Osteocyte (in vitro differentiated cells): Measurements from ENCODE around the gene HOXC12. TPM values are rescaled to one million over a fixed set of nuclear protein-coding genes. Genes with fewer than 3 reads are reported as not detected.

ENCODE experiments used
- DNase-seq: peaks from one replicate; pipeline ENCODE4 v3.0.0; 2021; ENCODE audit warnings: mixed read lengths; ENCODE audit not compliant: unreplicated experiment; ENCODE audit errors: extremely low spot score
- H3K27ac Mint-ChIP-seq: one replicate; pipeline ENCODE4 v1.8.0; 2021; ENCODE audit warnings: mild to moderate bottlenecking, mixed read lengths; ENCODE audit not compliant: unreplicated experiment
- H3K27me3 Mint-ChIP-seq: one replicate; pipeline ENCODE4 v1.8.0; 2021; ENCODE audit warnings: mixed read lengths; ENCODE audit not compliant: unreplicated experiment
- H3K36me3 Mint-ChIP-seq: one replicate; pipeline ENCODE4 v1.8.0; 2021; ENCODE audit warnings: mixed read lengths; ENCODE audit not compliant: unreplicated experiment
- H3K4me1 Mint-ChIP-seq: one replicate; pipeline ENCODE4 v1.8.0; 2021; ENCODE audit warnings: mixed read lengths; ENCODE audit not compliant: unreplicated experiment
- H3K4me3 Mint-ChIP-seq: one replicate; pipeline ENCODE4 v1.8.0; 2021; ENCODE audit warnings: mild to moderate bottlenecking, moderate library complexity, mixed read lengths; ENCODE audit not compliant: unreplicated experiment
- H3K9me3 Mint-ChIP-seq: one replicate; pipeline ENCODE4 v1.8.0; 2021; ENCODE audit warnings: mixed read lengths; ENCODE audit not compliant: unreplicated experiment
- total RNA-seq: library from RNA; stranded (reverse); gene quantifications from 2 replicates; pipeline ENCODE4 v1.2.1, GENCODE V29; 2021
- TF ChIP-seq, protein P1 (sequence below): fragments of 200-600 bp; sonication (generic); IDR thresholded peaks from 2 replicates; pipeline ENCODE4 v1.5.0; 2021; ENCODE audit warnings: antibody characterized with exemption, mild to moderate bottlenecking, moderate library complexity

Gene HOXC12
- total RNA-seq, 1 donor from 2014 or later: not detected

DNA sequence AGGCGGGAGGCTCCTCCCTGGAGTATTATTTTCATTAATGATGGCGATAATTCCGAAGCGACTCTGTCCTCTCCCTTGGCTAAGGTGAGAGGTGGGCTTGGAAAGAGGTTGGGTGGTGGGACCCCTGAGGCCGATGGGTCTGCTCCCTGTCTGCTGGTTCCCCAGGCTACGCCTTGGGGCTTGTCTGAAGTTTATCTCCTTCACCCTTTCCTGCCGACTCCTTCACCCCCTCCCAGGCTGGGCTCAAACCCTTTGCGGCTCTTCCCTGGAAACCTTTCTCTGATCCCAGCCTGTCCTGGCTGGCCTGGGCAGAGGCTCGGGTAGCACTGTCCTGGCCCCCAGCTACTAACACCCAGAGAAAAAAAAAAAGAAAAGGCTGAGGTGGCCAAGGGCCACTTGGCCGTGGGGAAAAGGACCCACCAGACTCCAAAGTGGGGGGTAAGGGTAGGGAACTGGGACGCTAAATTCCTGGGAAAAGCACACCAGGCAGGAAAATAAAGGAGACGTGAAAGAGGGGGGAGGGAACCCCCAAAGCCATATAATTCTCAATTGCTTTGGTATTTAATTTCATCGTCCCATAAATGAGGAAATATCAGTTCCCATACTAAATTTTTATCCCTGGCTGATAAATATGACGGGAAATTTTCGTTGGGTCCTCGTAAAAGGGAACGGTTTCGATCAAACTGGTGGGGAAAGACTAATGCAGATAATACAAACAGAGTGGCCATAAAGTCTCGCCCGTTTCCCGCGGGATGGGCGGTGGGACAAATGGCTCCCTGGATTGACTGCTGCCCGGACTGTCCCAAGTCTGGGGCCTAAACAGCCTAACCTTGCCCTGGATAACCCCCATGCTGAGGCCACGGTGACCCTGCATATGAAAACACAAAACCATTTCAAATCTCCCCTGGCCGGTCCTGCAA, 28.2 kb downstream of the HOXC12 start:
- Mint-ChIP-seq H3K4me1 (peaks cover 11% of the 10 kb centered on the region), H3K27ac (no peak overlapping the region), H3K4me3 (no peak overlapping the region), H3K9me3 (no peaks in the 10 kb centered on the region), H3K27me3 (peaks cover 95% of the 10 kb centered on the region), H3K36me3 (no peaks in the 10 kb centered on the region)
- TF ChIP-seq, protein P1, sequence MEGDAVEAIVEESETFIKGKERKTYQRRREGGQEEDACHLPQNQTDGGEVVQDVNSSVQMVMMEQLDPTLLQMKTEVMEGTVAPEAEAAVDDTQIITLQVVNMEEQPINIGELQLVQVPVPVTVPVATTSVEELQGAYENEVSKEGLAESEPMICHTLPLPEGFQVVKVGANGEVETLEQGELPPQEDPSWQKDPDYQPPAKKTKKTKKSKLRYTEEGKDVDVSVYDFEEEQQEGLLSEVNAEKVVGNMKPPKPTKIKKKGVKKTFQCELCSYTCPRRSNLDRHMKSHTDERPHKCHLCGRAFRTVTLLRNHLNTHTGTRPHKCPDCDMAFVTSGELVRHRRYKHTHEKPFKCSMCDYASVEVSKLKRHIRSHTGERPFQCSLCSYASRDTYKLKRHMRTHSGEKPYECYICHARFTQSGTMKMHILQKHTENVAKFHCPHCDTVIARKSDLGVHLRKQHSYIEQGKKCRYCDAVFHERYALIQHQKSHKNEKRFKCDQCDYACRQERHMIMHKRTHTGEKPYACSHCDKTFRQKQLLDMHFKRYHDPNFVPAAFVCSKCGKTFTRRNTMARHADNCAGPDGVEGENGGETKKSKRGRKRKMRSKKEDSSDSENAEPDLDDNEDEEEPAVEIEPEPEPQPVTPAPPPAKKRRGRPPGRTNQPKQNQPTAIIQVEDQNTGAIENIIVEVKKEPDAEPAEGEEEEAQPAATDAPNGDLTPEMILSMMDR: no peak
- DNase-seq: no peak

DNA sequence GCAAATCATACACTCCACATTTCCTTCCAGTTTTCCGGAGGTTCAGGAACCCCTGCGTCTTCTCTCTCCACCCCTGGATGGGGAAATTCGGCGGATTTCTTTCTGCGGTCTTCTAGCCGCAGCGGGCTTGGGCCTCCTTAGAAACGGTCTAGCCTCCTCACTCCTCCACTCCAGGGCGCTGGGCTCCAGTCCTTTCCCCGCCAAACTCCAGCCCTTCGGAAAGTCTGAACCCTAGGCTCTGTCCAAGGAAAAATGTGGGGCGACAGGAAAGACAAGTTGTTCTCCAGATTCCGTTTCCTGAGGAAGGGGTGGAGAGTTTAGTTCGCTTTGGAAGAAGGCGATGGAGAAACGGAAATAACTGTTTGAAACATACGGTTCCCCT, 28.9 kb downstream of the HOXC12 start:
- no peaks in the 10 kb centered on the region for H3K36me3 Mint-ChIP-seq
- H3K9me3 Mint-ChIP-seq: no peaks in the 10 kb centered on the region
- H3K27ac Mint-ChIP-seq: no peak overlapping the region
- peaks cover 11% of the 10 kb centered on the region for H3K4me1 Mint-ChIP-seq
- H3K27me3 Mint-ChIP-seq: peaks cover 95% of the 10 kb centered on the region
- no peak for DNase-seq
- TF ChIP-seq, protein P1: no peak
- no peak overlapping the region for H3K4me3 Mint-ChIP-seq

DNA sequence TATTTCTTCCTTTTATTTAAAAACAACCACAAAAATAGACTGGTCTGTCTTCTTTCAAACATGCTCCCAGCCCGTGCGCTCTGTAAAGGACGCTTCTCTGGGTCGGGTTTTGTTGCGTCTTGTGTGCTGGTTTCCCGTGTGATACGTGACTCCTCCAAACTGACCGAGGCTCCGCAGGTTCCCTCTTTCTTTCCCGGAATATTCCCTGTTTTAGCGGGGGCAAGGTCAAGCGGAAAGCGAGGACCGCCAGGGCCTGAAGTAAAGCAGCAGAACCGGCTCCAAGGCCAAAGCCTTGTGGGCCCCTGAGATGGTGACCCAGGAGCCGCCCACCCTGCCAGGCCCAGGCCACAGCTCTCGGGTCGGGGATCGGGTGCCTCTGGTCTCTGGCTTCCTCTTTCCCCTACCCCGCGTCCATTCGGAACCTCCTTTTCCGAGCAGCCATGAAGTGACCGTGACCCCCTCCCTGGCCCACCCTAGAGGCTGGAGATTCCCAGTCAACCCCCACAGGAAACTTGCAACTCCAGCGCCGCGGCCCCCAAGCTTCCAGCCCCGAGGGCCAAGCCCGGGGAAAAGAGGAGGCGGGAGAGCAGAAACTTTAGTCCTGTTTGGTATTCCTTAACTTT, 29.4 kb downstream of the HOXC12 start:
- TF ChIP-seq, protein P1: no peak
- no peaks in the 10 kb centered on the region for H3K9me3 Mint-ChIP-seq
- H3K27me3 Mint-ChIP-seq: peaks cover 95% of the 10 kb centered on the region
- H3K27ac Mint-ChIP-seq: no peak overlapping the region
- H3K36me3 Mint-ChIP-seq: no peaks in the 10 kb centered on the region
- peaks cover 12% of the 10 kb centered on the region for H3K4me1 Mint-ChIP-seq
- no peak for DNase-seq
- H3K4me3 Mint-ChIP-seq: no peak overlapping the region

DNA sequence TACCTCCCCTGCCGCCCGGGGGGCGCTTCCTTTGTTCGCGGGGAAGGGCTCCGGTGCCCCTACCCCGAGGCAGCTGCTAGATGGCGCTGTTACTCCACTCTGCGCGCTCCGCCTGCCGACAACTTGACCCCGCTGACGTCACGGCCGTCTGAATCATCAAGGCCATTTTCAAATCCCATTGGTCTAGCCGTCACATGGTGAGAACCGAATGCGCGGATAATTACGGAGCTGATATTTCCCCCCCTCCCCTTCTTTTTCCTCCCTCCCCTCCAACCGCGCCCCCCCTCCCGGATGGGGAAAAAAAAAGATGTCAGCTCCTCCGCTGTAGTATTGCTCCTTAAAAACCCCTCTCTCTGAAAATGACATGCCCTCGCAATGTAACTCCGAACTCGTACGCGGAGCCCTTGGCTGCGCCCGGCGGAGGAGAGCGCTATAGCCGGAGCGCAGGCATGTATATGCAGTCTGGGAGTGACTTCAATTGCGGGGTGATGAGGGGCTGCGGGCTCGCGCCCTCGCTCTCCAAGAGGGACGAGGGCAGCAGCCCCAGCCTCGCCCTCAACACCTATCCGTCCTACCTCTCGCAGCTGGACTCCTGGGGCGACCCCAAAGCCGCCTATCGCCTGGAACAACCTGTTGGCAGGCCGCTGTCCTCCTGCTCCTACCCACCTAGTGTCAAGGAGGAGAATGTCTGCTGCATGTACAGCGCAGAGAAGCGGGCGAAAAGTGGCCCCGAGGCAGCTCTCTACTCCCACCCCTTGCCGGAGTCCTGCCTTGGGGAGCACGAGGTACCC, 30.4 kb downstream of the HOXC12 start, which contains the start of gene HOXC10:
HOXC10 (plus strand) TSS at position 246 of the 791 bp plus-strand sequence; CDS start at position 360, 114 bp downstream.
- Mint-ChIP-seq H3K4me1 (peaks cover 16% of the 10 kb centered on the region), H3K27ac (no peak within 1 kb of the TSS), H3K4me3 (no peak within 1 kb of the TSS)

More for the DNA sequence above, 30.4 kb downstream of the HOXC12 start, which contains the start of gene HOXC10:
- no peaks in the 10 kb centered on the region for H3K9me3 Mint-ChIP-seq
- DNase-seq: no peak
- H3K27me3 Mint-ChIP-seq: peaks cover 95% of the 10 kb centered on the region
- H3K36me3 Mint-ChIP-seq: no peaks in the 10 kb centered on the region
- TF ChIP-seq, protein P1: peak; percentile 50
